GM12878 (cell line): Measurements from ENCODE around the gene TLL2. TPM values are rescaled to one million over a fixed set of nuclear protein-coding genes. Genes with fewer than 3 reads are reported as not detected.

ENCODE experiments used
- ATAC-seq: fragments of 200-7000 bp; cut with Tn5 transposase; 3 replicates; pipeline ENCODE4 v1.9.1; 2020; ENCODE audit warnings: mild to moderate bottlenecking, moderate library complexity
- BruUV-seq: library from RNA; stranded (reverse); fragments of 400-500 nt; replicated peaks from 2 replicates; lab custom pipeline; 2021; lab: Mats Ljungman, UMichigan
- CTCF ChIA-PET: fragments of 300-600 bp; sonication (Branson Sonifier 250); formaldehyde crosslinking; extraction: SDS; loops from one replicate; lab custom pipeline; 2021; ENCODE audit warnings: inconsistent platforms; lab: Yijun Ruan, JAX
- POLR2A ChIA-PET: fragments of 350-600 bp; formaldehyde crosslinking; extraction: SDS; loops from one replicate; lab custom pipeline; 2021; ENCODE audit warnings: inconsistent platforms; lab: Charles Lee
- RAD21 ChIA-PET: fragments of 300-600 bp; sonication (Branson Sonifier 250); formaldehyde crosslinking; loops from one replicate; lab custom pipeline; 2023; ENCODE audit warnings: antibody characterized with exemption; ENCODE audit not compliant: unreplicated experiment; lab: Charles Lee
- SMC1A ChIA-PET: fragments of 300-600 bp; sonication (Branson Sonifier 250); formaldehyde crosslinking; loops from one replicate; lab custom pipeline; 2023; ENCODE audit not compliant: unreplicated experiment, uncharacterized antibody; lab: Charles Lee
- DNase-seq: peaks from one replicate; pipeline ENCODE4 v3.0.0-alpha.2; 2011; ENCODE audit warnings: low read depth, low spot score
- FAIRE-seq: peaks from 3 replicates; lab custom pipeline; 2011; peaks lifted over from hg19 to GRCh38; lab: Jason Lieb, UNC
- H2AFZ ChIP-seq: 2 replicates; pipeline ENCODE4 v1.6.0; 2011; ENCODE audit warnings: low read depth, low read length, control low read depth; ENCODE audit not compliant: control insufficient read depth
- H3K27ac ChIP-seq: 2 replicates; pipeline ENCODE4 v1.5.1; 2011; ENCODE audit warnings: control low read depth; ENCODE audit not compliant: control insufficient read depth, insufficient read depth
- H3K27me3 ChIP-seq, 2 experiments: replicated peaks in 1 of 2; 2 replicates each; pipeline versions ENCODE4 v1.6.0 to v1.6.1; 2011; ENCODE audit warnings: low read length in 1 of 2; ENCODE audit not compliant: control insufficient read depth in 2 of 2, insufficient read depth in 2 of 2
- H3K36me3 ChIP-seq, 2 experiments: 2 replicates each; pipeline ENCODE4 v1.5.1; 2011; ENCODE audit warnings: low read length in 1 of 2; ENCODE audit not compliant: control insufficient read depth in 2 of 2, insufficient read depth in 2 of 2
- H3K4me1 ChIP-seq: 2 replicates; pipeline ENCODE4 v1.6.1; 2011; ENCODE audit warnings: mild to moderate bottlenecking, low read length, moderate library complexity, mixed read lengths; ENCODE audit not compliant: control insufficient read depth, insufficient read depth
- H3K4me2 ChIP-seq: 2 replicates; pipeline ENCODE4 v1.6.0; 2011; ENCODE audit warnings: control low read depth; ENCODE audit not compliant: control insufficient read depth, insufficient read depth
- H3K4me3 ChIP-seq: fragments of 200-600 bp; sonication (generic); 2 replicates; pipeline ENCODE4 v1.5.1; 2016
- H3K79me2 ChIP-seq: 2 replicates; pipeline ENCODE4 v1.6.0; 2011; ENCODE audit warnings: low read length; ENCODE audit not compliant: control insufficient read depth, insufficient read depth
- H3K9ac ChIP-seq: 2 replicates; pipeline ENCODE4 v1.8.0; 2011; ENCODE audit warnings: low read length, control low read depth, mixed read lengths; ENCODE audit not compliant: control insufficient read depth, insufficient read depth
- H3K9me3 ChIP-seq: replicated peaks from 3 replicates; pipeline ENCODE4 v1.5.1; 2011; ENCODE audit warnings: mild to moderate bottlenecking, low read length; ENCODE audit not compliant: control insufficient read depth, insufficient read depth
- H4K20me1 ChIP-seq: 2 replicates; pipeline ENCODE4 v1.6.0; 2011; ENCODE audit not compliant: control insufficient read depth, insufficient read depth
- EP300 ChIP-seq, 2 experiments: fragments of 150-350 bp in 1 of 2; IDR thresholded peaks; 2 replicates each; pipeline ENCODE4 v1.6.1; 2011 to 2012; ENCODE audit warnings: low read depth in 2 of 2, low read length in 2 of 2, borderline replicate concordance in 1 of 2, improper control_type of control experiment in 1 of 2, inconsistent platforms in 1 of 2; ENCODE audit not compliant: control insufficient read depth in 1 of 2
- HSF1 ChIP-seq: fragments of 150-350 bp; IDR thresholded peaks from 2 replicates; pipeline ENCODE4 v1.6.1; 2014; ENCODE audit warnings: mild to moderate bottlenecking, low read depth, low read length
- NFYA ChIP-seq: IDR thresholded peaks from 2 replicates; pipeline ENCODE4 v1.6.1; 2011; ENCODE audit warnings: low read depth, mild to moderate bottlenecking, low read length, improper control_type of control experiment, borderline replicate concordance
- NKRF ChIP-seq: fragments of 450-650 bp; conservative IDR thresholded peaks from 2 replicates; pipeline ENCODE4 v1.6.1; 2017; ENCODE audit warnings: mild to moderate bottlenecking, moderate library complexity
- ZNF592 ChIP-seq: fragments of 450-650 bp; IDR thresholded peaks from 2 replicates; pipeline ENCODE4 v1.6.1; 2017; ENCODE audit warnings: mild to moderate bottlenecking, moderate library complexity
- ZZZ3 ChIP-seq: IDR thresholded peaks from 2 replicates; pipeline ENCODE4 v1.6.1; 2011; ENCODE audit warnings: low read depth; ENCODE audit not compliant: control insufficient read depth, insufficient read length
- WGBS: methylation state at CpG from one replicate; pipeline ENCODE4 v1.1.6; 2016; ENCODE audit warnings: low lambda C conversion rate; ENCODE audit not compliant: insufficient replicate concordance, insufficient coverage; ENCODE audit errors: missing lambda C conversion rate; 5-methylcytosine and 5-hydroxymethylcytosine counted together
- in situ Hi-C: fragments of 300-500 bp; cut with MboI; formaldehyde crosslinking; loops from 9 replicates; pipeline ENCODE4 v1.14.3; 2018; ENCODE audit warnings: mixed read lengths
- intact Hi-C: fragments of 100-400 bp; cut with micrococcal nuclease; formaldehyde crosslinking; loops from one replicate; pipeline ENCODE4 v1.14.2; 2022; ENCODE audit not compliant: unreplicated experiment
- polyA plus RNA-seq, 11 experiments: library from polyadenylated mRNA; depleted of rRNA in 4 of 11; unstranded in 6 of 11; stranded (reverse) in 5 of 11; fragments of >200 nt; fragmentation: Nextera tagmentation in 4 of 11; fragmentation: Illumina TruSeq in 1 of 11; extraction: Ambion mirVana in 4 of 11; extraction: Trizol in 1 of 11; gene quantifications; 1 replicate in 1 of 11; 2 replicates in 10 of 11; pipeline versions ENCODE4 v1.2.1 to v1.2.3, GENCODE V29; 2011 to 2016; ENCODE audit warnings: inconsistent platforms in 2 of 11, missing spikeins in 2 of 11, low read depth in 1 of 11
- total RNA-seq, 4 experiments: library from RNA; depleted of rRNA in 3 of 4; stranded (reverse); fragments of >200 nt in 3 of 4; fragmentation: Illumina TruSeq in 1 of 4; extraction: Trizol in 1 of 4; gene quantifications; 2 replicates each; pipeline versions ENCODE4 v1.2.1 to v1.2.3, GENCODE V29; 2013 to 2021
- TF ChIP-seq, protein P1 (sequence below): IDR thresholded peaks from 2 replicates; pipeline ENCODE4 v1.6.1; 2011; ENCODE audit warnings: mild to moderate bottlenecking, low read depth, low read length, moderate library complexity; ENCODE audit not compliant: insufficient replicate concordance
- TF ChIP-seq, protein P2 (sequence below): IDR thresholded peaks from 2 replicates; pipeline ENCODE4 v1.6.1; 2012; ENCODE audit warnings: low read length, inconsistent platforms

The TLL2 gene
- total and polyA plus RNA-seq, 10 of the 15 experiments (the other 5 are each of a cell fraction or from before 2014, with no cell fraction given): 0.02 to 2.1 (median 0.52) TPM

DNA sequence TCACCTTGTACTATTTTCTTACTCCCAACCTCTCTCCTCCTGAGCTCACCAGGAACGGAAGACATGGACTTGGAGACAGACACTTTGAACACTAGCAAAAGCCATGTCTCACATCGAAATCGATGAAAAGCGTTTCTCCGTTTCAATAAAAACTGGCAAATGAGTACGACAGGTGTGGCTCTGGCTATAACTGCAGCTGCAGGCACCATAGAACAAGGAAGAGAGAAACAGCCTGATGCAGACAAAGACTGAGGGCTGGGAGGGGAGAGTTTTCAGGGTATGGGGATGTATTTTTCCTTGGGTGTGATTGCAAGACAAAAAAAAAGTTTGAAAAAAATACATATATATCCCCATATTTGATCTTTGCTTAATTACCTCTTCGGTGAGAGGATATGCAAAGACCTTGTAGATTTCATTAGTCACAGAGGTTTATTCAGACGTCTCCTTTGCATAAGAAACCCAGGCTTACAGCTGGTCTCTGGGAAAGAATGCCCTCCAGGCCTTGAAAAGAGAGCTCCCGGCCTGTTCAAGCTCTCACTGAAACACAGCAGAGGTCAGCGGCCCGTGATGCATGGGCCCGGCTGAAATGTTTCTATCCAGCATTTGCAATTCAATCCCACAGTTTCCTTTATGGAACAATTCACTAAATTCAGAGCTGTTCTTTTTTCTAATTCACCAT, 63.1 kb downstream of the TLL2 start (continued):
- TF ChIP-seq NKRF: no peak

DNA sequence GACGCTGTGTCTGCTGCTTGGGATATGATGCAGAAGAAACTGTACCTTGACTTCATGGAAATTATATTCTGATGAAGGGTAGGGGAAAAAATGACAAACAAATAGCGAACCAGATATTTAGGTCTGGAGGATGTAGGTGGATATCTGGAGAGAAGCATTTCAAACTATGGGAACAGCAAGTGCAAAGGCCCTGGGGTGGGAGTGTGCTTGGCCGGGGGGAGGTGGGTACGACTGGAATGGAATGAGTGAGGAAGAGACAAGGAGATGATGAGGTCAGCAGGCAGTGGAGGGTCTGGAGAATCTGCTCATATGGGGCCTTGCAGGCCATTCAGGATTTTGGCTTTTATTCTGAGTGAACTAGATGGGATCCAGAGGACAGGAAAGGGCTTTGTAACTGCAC, 65.2 kb downstream of the TLL2 start:
- Histone ChIP-seq H3K36me3 (no peaks in the 10 kb centered on the region), H3K4me2 (no peak overlapping the region), H3K27me3 (no peaks in the 10 kb centered on the region), H2AFZ (no peak overlapping the region), H3K79me2 (no peaks in the 10 kb centered on the region), H3K27ac (no peak overlapping the region), H3K9me3 (no peaks in the 10 kb centered on the region), H3K9ac (no peak overlapping the region), H3K4me3 (no peak overlapping the region), H3K4me1 (peaks cover 12% of the 10 kb centered on the region), H4K20me1 (no peaks in the 10 kb centered on the region)
- FAIRE-seq (no peak), ATAC-seq (no peak), DNase-seq (no peak)
- ChIA-PET CTCF (interaction anchor here (1.3 to 1.6 kb wide), 2 partner anchors 17 to 63 kb away, joined by 4 read pairs; no protein-coding TSS in a partner anchor), POLR2A (no interaction called here), SMC1A (interaction anchor here (1.2 to 1.3 kb wide), 2 partner anchors 8 to 20 kb away, joined by 3 read pairs; no protein-coding TSS in a partner anchor), RAD21 (no interaction called here)
- BruUV-seq: no TSS peak
- in situ Hi-C loops: no loop called here
- 13% methylated on average over 4 of the region's 4 CpGs for WGBS
- intact Hi-C loops: no loop called here
- no peak for TF ChIP-seq NFYA
- TF ChIP-seq ZZZ3: no peak
- TF ChIP-seq, protein P1, sequence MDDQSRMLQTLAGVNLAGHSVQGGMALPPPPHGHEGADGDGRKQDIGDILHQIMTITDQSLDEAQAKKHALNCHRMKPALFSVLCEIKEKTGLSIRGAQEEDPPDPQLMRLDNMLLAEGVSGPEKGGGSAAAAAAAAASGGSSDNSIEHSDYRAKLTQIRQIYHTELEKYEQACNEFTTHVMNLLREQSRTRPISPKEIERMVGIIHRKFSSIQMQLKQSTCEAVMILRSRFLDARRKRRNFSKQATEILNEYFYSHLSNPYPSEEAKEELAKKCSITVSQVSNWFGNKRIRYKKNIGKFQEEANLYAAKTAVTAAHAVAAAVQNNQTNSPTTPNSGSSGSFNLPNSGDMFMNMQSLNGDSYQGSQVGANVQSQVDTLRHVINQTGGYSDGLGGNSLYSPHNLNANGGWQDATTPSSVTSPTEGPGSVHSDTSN: no peak
- no peak for TF ChIP-seq ZNF592
- TF ChIP-seq EP300 (IDR thresholded peaks at IDR 0.05; ENCODE audit: borderline replicate concordance in 1 of 2, control insufficient read depth in 1 of 2, low read depth in 2 of 2, low read length in 2 of 2): no peak
- TF ChIP-seq, protein P2, sequence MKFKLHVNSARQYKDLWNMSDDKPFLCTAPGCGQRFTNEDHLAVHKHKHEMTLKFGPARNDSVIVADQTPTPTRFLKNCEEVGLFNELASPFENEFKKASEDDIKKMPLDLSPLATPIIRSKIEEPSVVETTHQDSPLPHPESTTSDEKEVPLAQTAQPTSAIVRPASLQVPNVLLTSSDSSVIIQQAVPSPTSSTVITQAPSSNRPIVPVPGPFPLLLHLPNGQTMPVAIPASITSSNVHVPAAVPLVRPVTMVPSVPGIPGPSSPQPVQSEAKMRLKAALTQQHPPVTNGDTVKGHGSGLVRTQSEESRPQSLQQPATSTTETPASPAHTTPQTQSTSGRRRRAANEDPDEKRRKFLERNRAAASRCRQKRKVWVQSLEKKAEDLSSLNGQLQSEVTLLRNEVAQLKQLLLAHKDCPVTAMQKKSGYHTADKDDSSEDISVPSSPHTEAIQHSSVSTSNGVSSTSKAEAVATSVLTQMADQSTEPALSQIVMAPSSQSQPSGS: no peak
- no peak for TF ChIP-seq HSF1
